ENCODE results near the gene LHB.

DNA sequence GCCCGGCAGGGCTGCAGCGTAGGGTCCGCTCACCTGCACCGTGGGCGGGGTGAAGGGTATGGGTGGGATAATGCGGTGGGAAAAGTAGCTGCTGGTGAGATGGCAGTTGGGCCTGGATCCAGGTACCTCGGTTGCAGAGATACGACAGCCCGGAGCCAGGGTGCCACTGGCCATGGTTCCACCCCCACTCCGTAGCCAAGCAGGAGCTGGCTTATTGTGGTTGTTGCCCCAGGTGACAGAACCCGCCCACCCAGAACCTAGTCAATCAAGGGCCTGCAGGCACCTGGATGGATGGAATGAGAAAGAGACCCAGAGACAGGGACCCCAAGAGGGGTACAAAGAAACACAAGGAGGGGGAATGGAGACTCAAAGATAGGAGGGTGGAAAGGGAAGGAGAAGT, 3.5 kb upstream of the LHB start:
- TF ChIP-seq, protein P1, sequence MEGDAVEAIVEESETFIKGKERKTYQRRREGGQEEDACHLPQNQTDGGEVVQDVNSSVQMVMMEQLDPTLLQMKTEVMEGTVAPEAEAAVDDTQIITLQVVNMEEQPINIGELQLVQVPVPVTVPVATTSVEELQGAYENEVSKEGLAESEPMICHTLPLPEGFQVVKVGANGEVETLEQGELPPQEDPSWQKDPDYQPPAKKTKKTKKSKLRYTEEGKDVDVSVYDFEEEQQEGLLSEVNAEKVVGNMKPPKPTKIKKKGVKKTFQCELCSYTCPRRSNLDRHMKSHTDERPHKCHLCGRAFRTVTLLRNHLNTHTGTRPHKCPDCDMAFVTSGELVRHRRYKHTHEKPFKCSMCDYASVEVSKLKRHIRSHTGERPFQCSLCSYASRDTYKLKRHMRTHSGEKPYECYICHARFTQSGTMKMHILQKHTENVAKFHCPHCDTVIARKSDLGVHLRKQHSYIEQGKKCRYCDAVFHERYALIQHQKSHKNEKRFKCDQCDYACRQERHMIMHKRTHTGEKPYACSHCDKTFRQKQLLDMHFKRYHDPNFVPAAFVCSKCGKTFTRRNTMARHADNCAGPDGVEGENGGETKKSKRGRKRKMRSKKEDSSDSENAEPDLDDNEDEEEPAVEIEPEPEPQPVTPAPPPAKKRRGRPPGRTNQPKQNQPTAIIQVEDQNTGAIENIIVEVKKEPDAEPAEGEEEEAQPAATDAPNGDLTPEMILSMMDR (conservative IDR thresholded peaks at IDR 0.05; ENCODE audit: low read depth, low read length), result no peak
- TF ChIP-seq EZH2 (IDR thresholded peaks at IDR 0.05; ENCODE audit: low read length, unreplicated experiment), result no peak
- TF ChIP-seq EZH2phosphoT487 (IDR thresholded peaks at IDR 0.05; ENCODE audit: borderline replicate concordance, low read length), result no peak

All from PC-3 (cell line).